HepG2 (cell line): ENCODE data around the gene ZC3H18. TPM values are rescaled to one million over a fixed set of nuclear protein-coding genes. Genes with fewer than 3 reads are reported as not detected.

Source experiments
- ATAC-seq: fragments of 200-7000 bp; cut with Tn5 transposase; 3 replicates; pipeline ENCODE4 v1.9.1; 2020; ENCODE audit warnings: mild to moderate bottlenecking, moderate library complexity
- BruUV-seq: library from RNA; stranded (reverse); fragments of 400-500 nt; replicated peaks from 2 replicates; lab custom pipeline; 2021; lab: Mats Ljungman, UMichigan
- CTCF ChIA-PET: fragments of 300-600 bp; formaldehyde crosslinking; extraction: SDS; loops from one replicate; lab custom pipeline; 2021; ENCODE audit warnings: low total read pairs, inconsistent platforms, low intra/inter-chr PET ratio; lab: Yijun Ruan, JAX
- POLR2A ChIA-PET: fragments of 350-600 bp; sonication (Branson Sonifier 250); formaldehyde crosslinking; loops from one replicate; lab custom pipeline; 2020; ENCODE audit warnings: antibody characterized with exemption, inconsistent platforms; lab: Yijun Ruan, JAX
- DNase-seq: peaks from one replicate; pipeline ENCODE4 v3.0.0-alpha.2; 2015; ENCODE audit warnings: low spot score
- FAIRE-seq: peaks from 3 replicates; lab custom pipeline; 2011; peaks lifted over from hg19 to GRCh38; lab: Jason Lieb, UNC
- H2AFZ ChIP-seq: one replicate; pipeline ENCODE4 v1.6.1; 2011; ENCODE audit warnings: low read length, inconsistent platforms
- H3K27ac ChIP-seq: fragments of 300-600 bp; 3 replicates; pipeline ENCODE4 v1.8.0; 2011; ENCODE audit warnings: mixed run types, mild to moderate bottlenecking, mixed read lengths, low read length, inconsistent platforms; ENCODE audit not compliant: insufficient read depth; ENCODE audit errors: extremely low read length
- H3K27me3 ChIP-seq, 2 experiments: fragments of 200-600 bp in 1 of 2; 2 replicates in 1 of 2; 3 replicates in 1 of 2; pipeline versions ENCODE4 v1.6.0 to v1.8.0; 2011; ENCODE audit warnings: low read length in 2 of 2, mild to moderate bottlenecking in 2 of 2, moderate library complexity in 2 of 2, inconsistent platforms in 1 of 2; ENCODE audit not compliant: insufficient read depth in 2 of 2, control insufficient read depth in 1 of 2
- H3K36me3 ChIP-seq, 2 experiments: fragments of 200-600 bp in 1 of 2; replicated peaks in 1 of 2; 2 replicates in 1 of 2; 3 replicates in 1 of 2; pipeline versions ENCODE4 v1.5.1 to v1.8.0; 2011; ENCODE audit warnings: low read length in 2 of 2, inconsistent platforms in 1 of 2; ENCODE audit not compliant: insufficient read depth in 2 of 2, control insufficient read depth in 1 of 2
- H3K4me1 ChIP-seq: 2 replicates; pipeline ENCODE4 v1.5.1; 2012; ENCODE audit warnings: low read length, inconsistent platforms; ENCODE audit not compliant: insufficient read depth
- H3K4me2 ChIP-seq: 2 replicates; pipeline ENCODE4 v1.6.0; 2011; ENCODE audit warnings: low read depth, low read length, inconsistent platforms
- H3K4me3 ChIP-seq, 3 experiments: fragments of 200-600 bp in 1 of 3; sonication (generic), shearing (Covaris generic) in 1 of 3; replicated peaks in 1 of 3; 2 replicates each; pipeline ENCODE4 v1.5.1; 2011 to 2016; ENCODE audit warnings: low read length in 3 of 3, inconsistent platforms in 2 of 3, low read depth in 2 of 3, mild to moderate bottlenecking in 2 of 3, control low read depth in 1 of 3, mixed read lengths in 1 of 3; ENCODE audit not compliant: insufficient read depth in 1 of 3
- H3K79me2 ChIP-seq: one replicate; pipeline ENCODE4 v1.6.1; 2011; ENCODE audit warnings: low read length, inconsistent platforms; ENCODE audit not compliant: insufficient read depth
- H3K9ac ChIP-seq: 2 replicates; pipeline ENCODE4 v1.6.0; 2011; ENCODE audit warnings: mild to moderate bottlenecking, low read depth, low read length, inconsistent platforms; ENCODE audit not compliant: insufficient read depth
- H3K9me3 ChIP-seq: 2 replicates; pipeline ENCODE4 v1.5.1; 2012; ENCODE audit warnings: mild to moderate bottlenecking, low read length
- H4K20me1 ChIP-seq: 2 replicates; pipeline ENCODE4 v1.6.0; 2011; ENCODE audit warnings: inconsistent platforms, mild to moderate bottlenecking, low read length, moderate library complexity; ENCODE audit not compliant: insufficient read depth
- ARHGAP35 ChIP-seq: sonication (generic); formaldehyde crosslinking; IDR thresholded peaks from 2 replicates; pipeline ENCODE4 v1.9.0; 2022; ENCODE audit warnings: mild to moderate bottlenecking, inconsistent platforms, moderate library complexity, missing genetic modification reagents, borderline replicate concordance
- CREBL2 ChIP-seq: sonication (generic); formaldehyde crosslinking; IDR thresholded peaks from 2 replicates; pipeline ENCODE4 v1.8.1; 2023; ENCODE audit warnings: missing genetic modification reagents, mild to moderate bottlenecking, borderline replicate concordance
- HDAC1 ChIP-seq: sonication (generic); formaldehyde crosslinking; IDR thresholded peaks from 2 replicates; pipeline ENCODE4 v1.5.1; 2020; ENCODE audit warnings: mild to moderate bottlenecking, missing genetic modification reagents
- HIVEP1 ChIP-seq: sonication (generic); formaldehyde crosslinking; IDR thresholded peaks from 2 replicates; pipeline ENCODE4 v1.4.0; 2020; ENCODE audit warnings: mild to moderate bottlenecking, missing genetic modification reagents
- HMG20B ChIP-seq: conservative IDR thresholded peaks from 2 replicates; pipeline ENCODE4 v1.6.1; 2016; ENCODE audit warnings: missing genetic modification reagents, missing compliant biosample characterization
- KAT2B ChIP-seq: fragments of 150-350 bp; IDR thresholded peaks from 2 replicates; pipeline ENCODE4 v1.6.1; 2014; ENCODE audit warnings: low read depth, low read length, borderline replicate concordance
- KLF15 ChIP-seq: sonication (generic); formaldehyde crosslinking; IDR thresholded peaks from 2 replicates; pipeline ENCODE4 v1.8.1; 2023; ENCODE audit warnings: borderline replicate concordance, mild to moderate bottlenecking, inconsistent platforms, missing genetic modification reagents, mixed read lengths
- PBX2 ChIP-seq: IDR thresholded peaks from 2 replicates; pipeline ENCODE4 v1.6.1; 2016; ENCODE audit warnings: control low read depth
- PHF5A ChIP-seq: IDR thresholded peaks from one replicate; pipeline ENCODE4 v1.6.1; 2018; ENCODE audit warnings: low read depth, missing genetic modification reagents; ENCODE audit not compliant: unreplicated experiment
- PREB ChIP-seq: sonication (generic); formaldehyde crosslinking; IDR thresholded peaks from 2 replicates; pipeline ENCODE4 v1.4.0; 2020; ENCODE audit warnings: missing genetic modification reagents
- PTBP1 ChIP-seq: fragments of 200-400 bp; formaldehyde crosslinking; IDR thresholded peaks from 2 replicates; pipeline ENCODE4 v1.6.1; 2018; ENCODE audit warnings: low read length, low read depth; ENCODE audit not compliant: poor library complexity, severe bottlenecking
- SMC3 ChIP-seq: IDR thresholded peaks from 2 replicates; pipeline ENCODE4 v1.6.1; 2011; ENCODE audit warnings: low read length, improper control_type of control experiment
- SRSF1 ChIP-seq: fragments of 200-400 bp; formaldehyde crosslinking; optimal IDR thresholded peaks from 2 replicates; pipeline ENCODE3; 2017; ENCODE audit warnings: mild to moderate bottlenecking, low read depth, low read length, moderate library complexity
- TBL1XR1 ChIP-seq: fragments of 150-350 bp; IDR thresholded peaks from 2 replicates; pipeline ENCODE4 v1.6.1; 2014; ENCODE audit warnings: borderline replicate concordance, low read length; ENCODE audit not compliant: partially characterized antibody
- ZNF138 ChIP-seq: sonication (generic); formaldehyde crosslinking; IDR thresholded peaks from 2 replicates; pipeline ENCODE4 v1.5.0; 2020; ENCODE audit warnings: mild to moderate bottlenecking, low read depth, missing genetic modification reagents
- ZNF333 ChIP-seq: sonication (generic); formaldehyde crosslinking; IDR thresholded peaks from 2 replicates; pipeline ENCODE4 v1.4.0; 2020; ENCODE audit warnings: mild to moderate bottlenecking, missing genetic modification reagents, borderline replicate concordance
- ZNF720 ChIP-seq: sonication (generic); formaldehyde crosslinking; IDR thresholded peaks from 2 replicates; pipeline ENCODE4 v1.4.0; 2020; ENCODE audit warnings: missing genetic modification reagents
- ZNF782 ChIP-seq: sonication (generic); formaldehyde crosslinking; IDR thresholded peaks from 2 replicates; pipeline ENCODE4 v1.4.0; 2020; ENCODE audit warnings: missing genetic modification reagents, mild to moderate bottlenecking, borderline replicate concordance
- WGBS: methylation state at CpG from one replicate; pipeline ENCODE4 v1.1.6; 2017; ENCODE audit warnings: low lambda C conversion rate; 5-methylcytosine and 5-hydroxymethylcytosine counted together
- in situ Hi-C: cut with HindIII; loops from 2 replicates; pipeline ENCODE4 v1.10.0; 2017; ENCODE audit warnings: low pct_unique_long_range_greater_than_20kb; ENCODE audit not compliant: extremely low pct_ligation_motif_present
- intact Hi-C: fragments of 100-400 bp; cut with micrococcal nuclease; formaldehyde crosslinking; loops from one replicate; pipeline ENCODE4 v1.10.0; 2022; ENCODE audit not compliant: unreplicated experiment
- polyA plus RNA-seq, 8 experiments: library from polyadenylated mRNA; depleted of rRNA in 3 of 8; stranded (reverse) in 7 of 8; unstranded in 1 of 8; fragments of >200 nt; fragmentation: Illumina TruSeq in 4 of 8; extraction: Trizol in 4 of 8; gene quantifications; 2 replicates each; pipeline versions ENCODE4 v1.2.1 to v1.2.3, GENCODE V29; 2011 to 2016; ENCODE audit warnings: low read depth in 4 of 8, missing spikeins in 1 of 8, mixed read lengths in 1 of 8; ENCODE audit not compliant: insufficient read depth in 1 of 8
- total RNA-seq, 5 experiments: library from RNA; depleted of rRNA; stranded (reverse); fragments of >200 nt; fragmentation: Illumina TruSeq; extraction: Trizol; gene quantifications; 2 replicates each; pipeline ENCODE4 v1.2.3, GENCODE V29; 2016; ENCODE audit warnings: low read depth in 1 of 5
- TF ChIP-seq, protein P1 (sequence below): sonication (generic); formaldehyde crosslinking; IDR thresholded peaks from 2 replicates; pipeline ENCODE4 v1.5.0; 2020; ENCODE audit warnings: missing genetic modification reagents

Gene ZC3H18
- total and polyA plus RNA-seq, 2 of the 13 experiments (the other 11 are each of a cell fraction or from before 2014, with no cell fraction given): 11.2 to 27.4 TPM

DNA sequence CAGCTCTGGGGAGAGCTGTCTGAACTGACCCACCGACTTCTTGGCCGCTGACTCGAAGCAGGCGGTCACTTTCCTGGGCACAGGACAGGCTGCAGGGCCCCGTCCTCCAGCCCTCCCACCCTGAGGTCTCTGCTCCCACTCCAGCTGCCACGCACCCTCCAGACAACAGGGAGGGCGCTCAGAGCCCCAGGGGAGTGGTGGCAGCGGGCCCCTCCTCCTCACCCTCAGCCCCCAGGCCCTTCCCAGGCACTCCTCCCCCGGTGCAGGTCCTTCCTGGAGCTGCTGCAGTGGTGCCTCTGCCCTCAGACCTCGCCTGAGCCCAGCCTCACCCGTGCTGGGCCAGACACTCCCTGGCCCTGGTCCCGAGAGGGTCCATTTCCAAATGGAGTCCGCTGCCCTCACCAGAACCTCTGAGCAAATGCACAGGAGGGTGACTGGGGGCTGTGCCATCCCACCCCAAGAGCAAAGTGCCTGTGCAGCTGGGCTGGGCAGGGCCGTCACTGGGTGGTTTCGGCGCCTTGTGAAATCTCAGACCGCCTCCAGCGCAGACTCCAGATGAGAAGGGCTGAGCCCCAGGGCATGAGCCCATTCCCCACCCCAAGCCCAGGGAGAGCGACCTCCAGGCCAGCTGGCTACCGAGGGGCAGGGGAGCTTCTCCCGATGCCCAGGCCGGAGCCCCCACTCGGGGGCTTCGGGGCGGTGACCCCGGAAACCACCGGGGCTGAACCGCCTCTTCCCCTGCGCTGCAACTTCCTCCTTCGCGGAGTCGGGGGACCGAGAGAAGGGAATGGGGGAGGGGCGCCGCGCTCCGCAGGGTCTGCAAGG lies 79.9 kb downstream of the ZC3H18 start (continued):
- TF ChIP-seq PBX2 (no peak), KLF15 (CRISPR knock-in tag) (0 out of 2 replicates have a peak, but pooled peaks have one; percentile 6), HMG20B (no peak), ZNF720 (CRISPR knock-in tag) (no peak), HIVEP1 (CRISPR knock-in tag) (peak; percentile 63; the same call in 1 of the 2 replicates), HDAC1 (CRISPR knock-in tag) (no peak), SRSF1 (peak; percentile 7), ZNF782 (CRISPR knock-in tag) (0 out of 2 replicates have a peak, but pooled peaks have one; percentile 59)
- TF ChIP-seq, protein P1, sequence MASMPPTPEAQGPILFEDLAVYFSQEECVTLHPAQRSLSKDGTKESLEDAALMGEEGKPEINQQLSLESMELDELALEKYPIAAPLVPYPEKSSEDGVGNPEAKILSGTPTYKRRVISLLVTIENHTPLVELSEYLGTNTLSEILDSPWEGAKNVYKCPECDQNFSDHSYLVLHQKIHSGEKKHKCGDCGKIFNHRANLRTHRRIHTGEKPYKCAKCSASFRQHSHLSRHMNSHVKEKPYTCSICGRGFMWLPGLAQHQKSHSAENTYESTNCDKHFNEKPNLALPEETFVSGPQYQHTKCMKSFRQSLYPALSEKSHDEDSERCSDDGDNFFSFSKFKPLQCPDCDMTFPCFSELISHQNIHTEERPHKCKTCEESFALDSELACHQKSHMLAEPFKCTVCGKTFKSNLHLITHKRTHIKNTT (CRISPR knock-in tag): no peak

GRCh38 chr16:88650749-88651275 lies 80.6 kb downstream of the ZC3H18 start, which contains the start of gene CYBA:
Gene CYBA (minus strand): TSS chr16:88651053. CDS start chr16:88651013, 40 bp downstream.
- in situ Hi-C loops: no loop called here
- Histone ChIP-seq H3K4me3 (peak within 1 kb of the TSS; percentile 66 to 100 (median 94)), H3K79me2 (peaks cover 18% of the 10 kb centered on the region), H3K4me2 (peak within 1 kb of the TSS; percentile 97), H4K20me1 (peaks cover 8% of the 10 kb centered on the region; the same call in 1 of the 2 replicates), H3K27me3 (no peaks in the 10 kb centered on the region), H3K9ac (peak within 1 kb of the TSS; percentile 86), H3K4me1 (peaks cover 27% of the 10 kb centered on the region), H3K9me3 (no peaks in the 10 kb centered on the region), H3K27ac (peak within 1 kb of the TSS; percentile 88), H2AFZ (no peak within 1 kb of the TSS), H3K36me3 (peaks cover 5 to 24% of the 10 kb centered on the region in 2 experiments)
- intact Hi-C loops: loop anchor here (2.0 to 5.0 kb wide), 2 partner anchors 34 to 54 kb away; no protein-coding TSS in a partner anchor
- BruUV-seq: no TSS peak
- POLR2A ChIA-PET: interaction anchor here (0.8 to 5.2 kb wide), 6 partner anchors 10 to 53 kb away, joined by 3 to 51 read pairs (median 4); partner anchors contain the start of gene MVD
- FAIRE-seq (no peak), ATAC-seq (peak; percentile 76), DNase-seq (peak; percentile 83)
- CTCF ChIA-PET: no interaction called here
- WGBS: 2% methylated on average over 17 of the region's 41 CpGs
- TF ChIP-seq CREBL2 (CRISPR knock-in tag): no peak; the same call in 1 of the 2 replicates
- no peak for TF ChIP-seq PREB (CRISPR knock-in tag)
- no peak; the same call in 1 of the 2 replicates for TF ChIP-seq ZNF138 (CRISPR knock-in tag)
- no peak for TF ChIP-seq KAT2B
- TF ChIP-seq PHF5A: no peak
- no peak for TF ChIP-seq PTBP1
- no peak for TF ChIP-seq ARHGAP35 (CRISPR knock-in tag)
- TF ChIP-seq ZNF333 (CRISPR knock-in tag): no peak; the same call in 1 of the 2 replicates
- TF ChIP-seq TBL1XR1: no peak
- TF ChIP-seq SMC3: no peak
